Kidney epithelial cell (primary cell): ENCODE measurements around the gene ANO7. TPM values are rescaled to one million over a fixed set of nuclear protein-coding genes. Genes with fewer than 3 reads are reported as not detected.
A peak's percentile ranks its signal among the peaks of the same experiment; 100 is the strongest.

Experiments
- DNase-seq: peaks from one replicate; pipeline ENCODE4 v3.0.0-alpha.2; 2010; ENCODE audit warnings: low read depth
- H3K27me3 ChIP-seq: 2 replicates; pipeline ENCODE4 v1.6.0; 2011; ENCODE audit warnings: low read length; ENCODE audit not compliant: control insufficient read depth, insufficient read depth
- H3K36me3 ChIP-seq: 2 replicates; pipeline ENCODE4 v1.5.1; 2011; ENCODE audit warnings: low read length; ENCODE audit not compliant: control insufficient read depth, insufficient read depth
- H3K4me3 ChIP-seq: 2 replicates; pipeline ENCODE4 v1.5.1; 2011; ENCODE audit warnings: low read depth, mild to moderate bottlenecking, control low read depth, low read length
- total RNA-seq: library from RNA; depleted of rRNA; stranded (reverse); fragments of >200 nt; gene quantifications from 2 replicates; pipeline ENCODE4 v1.2.3, GENCODE V29; 2015
- TF ChIP-seq, protein P1 (sequence below): IDR thresholded peaks from 2 replicates; pipeline ENCODE4 v1.5.1; 2011; ENCODE audit warnings: mild to moderate bottlenecking, moderate library complexity, low read length, control low read depth, inconsistent platforms; ENCODE audit not compliant: insufficient read depth, poor library complexity, severe bottlenecking

Gene ANO7
- total RNA-seq, 1 donor from 2014 or later = 1.9 TPM

- no peak overlapping the region for H3K4me3 ChIP-seq
- peaks cover 5% of the 10 kb centered on the region for H3K36me3 ChIP-seq
- TF ChIP-seq, protein P1, sequence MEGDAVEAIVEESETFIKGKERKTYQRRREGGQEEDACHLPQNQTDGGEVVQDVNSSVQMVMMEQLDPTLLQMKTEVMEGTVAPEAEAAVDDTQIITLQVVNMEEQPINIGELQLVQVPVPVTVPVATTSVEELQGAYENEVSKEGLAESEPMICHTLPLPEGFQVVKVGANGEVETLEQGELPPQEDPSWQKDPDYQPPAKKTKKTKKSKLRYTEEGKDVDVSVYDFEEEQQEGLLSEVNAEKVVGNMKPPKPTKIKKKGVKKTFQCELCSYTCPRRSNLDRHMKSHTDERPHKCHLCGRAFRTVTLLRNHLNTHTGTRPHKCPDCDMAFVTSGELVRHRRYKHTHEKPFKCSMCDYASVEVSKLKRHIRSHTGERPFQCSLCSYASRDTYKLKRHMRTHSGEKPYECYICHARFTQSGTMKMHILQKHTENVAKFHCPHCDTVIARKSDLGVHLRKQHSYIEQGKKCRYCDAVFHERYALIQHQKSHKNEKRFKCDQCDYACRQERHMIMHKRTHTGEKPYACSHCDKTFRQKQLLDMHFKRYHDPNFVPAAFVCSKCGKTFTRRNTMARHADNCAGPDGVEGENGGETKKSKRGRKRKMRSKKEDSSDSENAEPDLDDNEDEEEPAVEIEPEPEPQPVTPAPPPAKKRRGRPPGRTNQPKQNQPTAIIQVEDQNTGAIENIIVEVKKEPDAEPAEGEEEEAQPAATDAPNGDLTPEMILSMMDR = no peak
- H3K27me3 ChIP-seq = no peaks in the 10 kb centered on the region
- DNase-seq = peak; percentile 29
Observed at GRCh38 chr2:241268716-241269445, 80.4 kb downstream of the ANO7 start.

- no peak overlapping the region for H3K4me3 ChIP-seq
- TF ChIP-seq, protein P1 = no peak
- H3K36me3 ChIP-seq = peaks cover 5% of the 10 kb centered on the region
- H3K27me3 ChIP-seq = no peaks in the 10 kb centered on the region
- DNase-seq = no peak
Observed at GRCh38 chr2:241269707-241270520, 81.4 kb downstream of the ANO7 start.

- Histone ChIP-seq H3K27me3 (no peaks in the 10 kb centered on the region), H3K4me3 (no peak overlapping the region), H3K36me3 (peaks cover 4% of the 10 kb centered on the region)
- TF ChIP-seq, protein P1 = no peak
- DNase-seq = no peak
Observed at GRCh38 chr2:241270531-241270930, 82.1 kb downstream of the ANO7 start.

- TF ChIP-seq, protein P1 = no peak
- no peaks in the 10 kb centered on the region for H3K27me3 ChIP-seq
- peak overlapping the region; percentile 56 for H3K4me3 ChIP-seq
- peaks cover 2% of the 10 kb centered on the region for H3K36me3 ChIP-seq
- DNase-seq = peak; percentile 42
Observed at GRCh38 chr2:241271706-241272302, 83.3 kb downstream of the ANO7 start.

DNA sequence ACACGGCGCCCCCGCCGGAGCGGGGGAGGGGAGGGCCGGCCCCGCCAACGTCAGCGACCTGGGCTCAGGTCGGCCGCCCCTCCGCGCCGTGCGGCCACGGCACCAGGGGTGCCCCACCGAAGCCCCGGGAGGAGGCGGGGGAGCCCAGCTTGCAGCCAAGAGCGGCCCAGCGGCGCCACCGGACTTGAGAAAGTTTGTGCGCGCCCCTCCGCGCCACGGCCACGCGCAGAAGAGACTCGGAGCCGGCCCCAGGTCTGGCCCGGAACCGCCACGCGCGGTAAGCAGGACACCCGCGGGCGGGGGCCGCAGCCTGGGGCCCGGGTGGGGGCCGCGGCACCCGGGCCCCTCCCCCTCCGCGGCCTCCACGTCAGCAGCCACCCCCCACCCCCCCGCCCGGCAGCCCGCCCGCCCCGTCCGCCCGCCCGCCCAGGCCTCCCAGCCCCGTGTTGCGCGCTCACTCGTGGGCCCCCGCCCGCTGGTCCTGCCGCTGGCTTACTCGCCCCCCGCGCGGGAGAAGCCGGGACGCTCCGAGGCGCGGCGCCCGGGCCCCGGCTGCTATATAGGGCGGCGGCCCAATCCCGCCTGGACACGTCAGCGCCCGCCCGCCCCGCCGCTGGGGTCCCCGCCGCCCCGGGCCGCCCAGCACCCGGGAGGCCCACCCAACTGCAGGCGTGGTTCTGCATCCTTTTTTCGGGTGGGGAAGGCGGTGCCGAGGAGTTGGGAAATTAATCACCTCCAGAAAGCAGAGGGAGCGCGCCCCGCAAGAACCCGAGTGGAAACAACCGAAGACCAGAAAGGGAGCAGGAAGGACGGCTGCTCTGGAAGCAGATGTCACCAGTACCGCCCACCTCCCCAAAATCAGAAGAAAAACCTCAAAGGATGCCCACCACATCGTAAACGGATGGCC is 84.1 kb downstream of the ANO7 start:
- no peak for DNase-seq
- Histone ChIP-seq H3K36me3 (peaks cover 2% of the 10 kb centered on the region), H3K4me3 (peak overlapping the region; percentile 56), H3K27me3 (no peaks in the 10 kb centered on the region)
- TF ChIP-seq, protein P1 = no peak
